ENCODE results near the gene RAPGEF3. TPM values are rescaled to one million over a fixed set of nuclear protein-coding genes. Genes with fewer than 3 reads are reported as not detected.

The RAPGEF3 gene
- total and polyA plus RNA-seq, 2 of the 8 experiments (the other 6 are each of a cell fraction or from before 2014, with no cell fraction given), result 5.0 to 9.4 TPM

DNA sequence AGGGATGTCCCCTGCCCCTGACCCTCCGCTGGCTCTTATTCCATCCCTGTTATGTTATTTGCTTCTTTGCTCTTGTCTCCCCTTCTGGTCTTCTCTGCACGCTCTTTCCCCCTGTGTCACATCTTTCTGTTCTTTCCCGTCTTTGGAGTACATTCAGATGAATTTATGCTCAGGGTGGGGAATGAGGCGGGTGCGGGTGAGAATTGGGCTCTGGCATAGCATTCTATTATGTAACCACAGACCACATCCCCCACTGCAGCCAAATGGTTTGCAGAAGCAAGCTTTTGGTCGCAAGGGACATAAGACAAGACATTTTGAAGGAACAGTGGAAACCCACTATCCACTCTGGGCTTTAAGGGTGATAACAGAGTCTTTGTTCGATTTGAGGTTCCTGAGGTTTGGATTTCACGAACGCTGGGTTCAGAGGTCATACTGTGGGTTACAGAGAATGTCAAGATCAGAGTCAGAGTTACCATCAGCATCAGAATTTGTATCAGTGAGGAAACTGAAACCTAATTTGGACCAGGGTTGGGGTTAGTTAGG lies 37.2 kb downstream of the RAPGEF3 start:
- Histone ChIP-seq H3K14ac (ENCODE audit: insufficient read length) (no peak overlapping the region), H2BK5ac (ENCODE audit: low read depth, low read length) (no peak overlapping the region), H3K36me3 (ENCODE audit: control insufficient read depth in 2 of 4, insufficient read depth in 4 of 4, low read length in 3 of 4) (0 out of 8 replicates have a peak, but pooled peaks cover 0 to 3% (median 0%) of the 10 kb centered on the region in 4 experiments), H3K27me3 (replicated peaks in 1 of 4; ENCODE audit: control insufficient read depth in 3 of 4, extremely low read depth in 1 of 4, insufficient read depth in 3 of 4, low read length in 3 of 4) (peaks cover 0 to 7% (median 3%) of the 10 kb centered on the region in 4 experiments; a peak in 2 of 7 replicates), H3K79me1 (ENCODE audit: low read depth, low read length) (no peaks in the 10 kb centered on the region), H3K18ac (ENCODE audit: extremely low read depth, low read length) (no peak overlapping the region), H3K56ac (replicated peaks; ENCODE audit: insufficient read length, low read depth, low read length) (no peak overlapping the region), H3K9me3 (ENCODE audit: insufficient read depth in 2 of 2, low read depth in 1 of 2, low read length in 1 of 2) (no peaks in the 10 kb centered on the region), H4K5ac (ENCODE audit: insufficient read length, low read depth, low read length) (no peak overlapping the region), H2BK12ac (ENCODE audit: low read depth, low read length) (no peak overlapping the region), H2BK120ac (replicated peaks; ENCODE audit: low read depth, low read length) (no peak overlapping the region), H4K8ac (ENCODE audit: extremely low read depth, insufficient read depth, low read length) (no peak overlapping the region), H3K23ac (ENCODE audit: insufficient read length) (no peak overlapping the region), H4K20me1 (replicated peaks in 1 of 2; ENCODE audit: control insufficient read depth in 1 of 2, insufficient read depth in 2 of 2, low read length in 2 of 2) (no peaks in the 10 kb centered on the region), H2AFZ (ENCODE audit: low read length) (no peak overlapping the region), H2AK5ac (ENCODE audit: low read depth, low read length) (no peak overlapping the region), H3K4me2 (ENCODE audit: insufficient read depth in 1 of 2, low read depth in 2 of 2, low read length in 2 of 2) (no peak overlapping the region), H3K23me2 (ENCODE audit: low read depth, low read length) (no peaks in the 10 kb centered on the region), H3K4me1 (replicated peaks in 1 of 4; ENCODE audit: control insufficient read depth in 3 of 4, insufficient read depth in 4 of 4, low read length in 3 of 4) (peaks cover 3 to 9% (median 5%) of the 10 kb centered on the region in 4 experiments; a peak in 4 of 7 replicates), H3K27ac (ENCODE audit: low read depth, low read length) (no peak overlapping the region), H3K4me3 (ENCODE audit: extremely low read depth in 1 of 4, insufficient read depth in 2 of 4, low read depth in 3 of 4, low read length in 4 of 4) (no peak overlapping the region), H3K4ac (replicated peaks; ENCODE audit: insufficient read length, low read depth, low read length) (no peak overlapping the region), H3K9ac (replicated peaks in 1 of 4; ENCODE audit: extremely low read depth in 1 of 4, low read depth in 3 of 4, low read length in 3 of 4) (no peak overlapping the region), H3K79me2 (ENCODE audit: control insufficient read depth in 1 of 2, insufficient read depth in 2 of 2, low read length in 2 of 2) (no peaks in the 10 kb centered on the region), H4K91ac (replicated peaks; ENCODE audit: insufficient read length, low read length) (no peak overlapping the region), H2BK15ac (ENCODE audit: low read length) (no peak overlapping the region), H2BK20ac (ENCODE audit: low read length) (no peak overlapping the region)
- DNase-seq (ENCODE audit: low read depth in 1 of 2, low spot score in 2 of 2), result no peak
- no peak for FAIRE-seq
- TF ChIP-seq GABPA (IDR thresholded peaks at IDR 0.05; ENCODE audit: borderline replicate concordance, insufficient read depth, low read length), result no peak
- TF ChIP-seq EGR1 (IDR thresholded peaks at IDR 0.05; ENCODE audit: borderline replicate concordance, low read depth, low read length), result no peak
- no peak for TF ChIP-seq RAD21 (IDR thresholded peaks at IDR 0.05 in 1 of 2, conservative IDR thresholded peaks at IDR 0.05 in 1 of 2; ENCODE audit: low read depth in 2 of 2, low read length in 2 of 2)
- no peak for TF ChIP-seq SIN3A (conservative IDR thresholded peaks at IDR 0.05 in 1 of 2, IDR thresholded peaks at IDR 0.05 in 1 of 2; ENCODE audit: low read depth in 1 of 2, low read length in 2 of 2)
- TF ChIP-seq HDAC6 (IDR thresholded peaks at IDR 0.05; ENCODE audit: low read depth, low read length), result no peak
- TF ChIP-seq TAF1 (IDR thresholded peaks at IDR 0.05; ENCODE audit: low read depth, low read length), result no peak
- TF ChIP-seq TAF7 (optimal IDR thresholded peaks at IDR 0.05; ENCODE audit: borderline replicate concordance, low read depth, low read length), result no peak
- no peak for TF ChIP-seq TBP (IDR thresholded peaks at IDR 0.05; ENCODE audit: low read depth, low read length)
- no peak for TF ChIP-seq SP4 (IDR thresholded peaks at IDR 0.05; ENCODE audit: low read length)
- no peak for TF ChIP-seq RBBP5 (IDR thresholded peaks at IDR 0.05; ENCODE audit: borderline replicate concordance, low read depth, low read length)
- ChIA-PET CTCF (ENCODE audit: partially characterized antibody) (interaction anchor here (1.0 to 64.6 kb wide), 5 partner anchors 9 to 58 kb away, joined by 3 to 2442 read pairs (median 9); partner anchors contain the start of genes RAPGEF3 and SLC48A1), POLR2A (ENCODE audit: partially characterized antibody) (interaction anchor here (1.2 to 1.6 kb wide), 3 partner anchors 9 to 16 kb away, joined by 4 to 5 read pairs (median 5); partner anchors contain the start of gene RPAP3)
- 85% methylated on average over 9 of the region's 9 CpGs; no CpG with 5 or more reads in 1 of the 2 experiments for WGBS, 2 experiments (ENCODE audit: extremely low coverage in 1 of 2, insufficient coverage in 1 of 2, insufficient read length in 1 of 2, insufficient replicate concordance in 2 of 2, low coverage in 1 of 2, low lambda C conversion rate in 2 of 2, missing lambda C conversion rate in 1 of 2)

All from H1 (cell line).